ENCODE data around the gene RBFOX2.

GRCh38 chr22:35959121-35959800 is 69.4 kb downstream of the RBFOX2 start:
- TF ChIP-seq, protein P1, sequence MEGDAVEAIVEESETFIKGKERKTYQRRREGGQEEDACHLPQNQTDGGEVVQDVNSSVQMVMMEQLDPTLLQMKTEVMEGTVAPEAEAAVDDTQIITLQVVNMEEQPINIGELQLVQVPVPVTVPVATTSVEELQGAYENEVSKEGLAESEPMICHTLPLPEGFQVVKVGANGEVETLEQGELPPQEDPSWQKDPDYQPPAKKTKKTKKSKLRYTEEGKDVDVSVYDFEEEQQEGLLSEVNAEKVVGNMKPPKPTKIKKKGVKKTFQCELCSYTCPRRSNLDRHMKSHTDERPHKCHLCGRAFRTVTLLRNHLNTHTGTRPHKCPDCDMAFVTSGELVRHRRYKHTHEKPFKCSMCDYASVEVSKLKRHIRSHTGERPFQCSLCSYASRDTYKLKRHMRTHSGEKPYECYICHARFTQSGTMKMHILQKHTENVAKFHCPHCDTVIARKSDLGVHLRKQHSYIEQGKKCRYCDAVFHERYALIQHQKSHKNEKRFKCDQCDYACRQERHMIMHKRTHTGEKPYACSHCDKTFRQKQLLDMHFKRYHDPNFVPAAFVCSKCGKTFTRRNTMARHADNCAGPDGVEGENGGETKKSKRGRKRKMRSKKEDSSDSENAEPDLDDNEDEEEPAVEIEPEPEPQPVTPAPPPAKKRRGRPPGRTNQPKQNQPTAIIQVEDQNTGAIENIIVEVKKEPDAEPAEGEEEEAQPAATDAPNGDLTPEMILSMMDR (IDR thresholded peaks at IDR 0.05): no peak
- no peak for TF ChIP-seq POLR2A (IDR thresholded peaks at IDR 0.05)
